ENCODE measurements around the gene ZNF837. TPM values are rescaled to one million over a fixed set of nuclear protein-coding genes. Genes with fewer than 3 reads are reported as not detected.

Gene ZNF837
- total RNA-seq, 1 experiment from 2014 or later = 4.9 TPM

GRCh38 chr19:58380662-58381459 lies at the start of gene ZNF837 (continued):
- peak; percentile 96 for TF ChIP-seq GABPB1 (CRISPR knock-in tag; IDR thresholded peaks at IDR 0.05)
- peak; percentile 80; the same call in 1 of the 2 replicates for TF ChIP-seq ETV6 (CRISPR knock-in tag; IDR thresholded peaks at IDR 0.05)
- peak; percentile 70 for TF ChIP-seq ESRRA (CRISPR knock-in tag; IDR thresholded peaks at IDR 0.05; ENCODE audit: borderline replicate concordance)
- TF ChIP-seq NFATC4 (CRISPR knock-in tag; IDR thresholded peaks at IDR 0.05) = no peak; the same call in 1 of the 2 replicates
- peak; percentile 72; the same call in 1 of the 2 replicates for TF ChIP-seq ZNF416 (CRISPR knock-in tag; IDR thresholded peaks at IDR 0.05)
- TF ChIP-seq GTF2I (CRISPR knock-in tag; conservative IDR thresholded peaks at IDR 0.05) = no peak
- TF ChIP-seq ZNF263 (CRISPR knock-in tag; IDR thresholded peaks at IDR 0.05; ENCODE audit: low read depth) = peak; percentile 53; the same call in 1 of the 2 replicates
- peak; percentile 90 for TF ChIP-seq ZBTB43 (CRISPR knock-in tag; IDR thresholded peaks at IDR 0.05)
- TF ChIP-seq E2F5 (CRISPR knock-in tag; IDR thresholded peaks at IDR 0.05) = peak; percentile 97
- peak; percentile 82 for TF ChIP-seq SP1 (CRISPR knock-in tag; conservative IDR thresholded peaks at IDR 0.05)
- TF ChIP-seq EMX1 (CRISPR knock-in tag; IDR thresholded peaks at IDR 0.05) = peak; percentile 73; the same call in 1 of the 2 replicates
- peak; percentile 72; the same call in 1 of the 2 replicates for TF ChIP-seq USF1 (CRISPR knock-in tag; IDR thresholded peaks at IDR 0.05)
- peak; percentile 87 for TF ChIP-seq TCF7 (CRISPR knock-in tag; IDR thresholded peaks at IDR 0.05; ENCODE audit: low read depth)
- peak; percentile 68 for TF ChIP-seq USF2 (CRISPR knock-in tag; IDR thresholded peaks at IDR 0.05)
- TF ChIP-seq CREM (CRISPR knock-in tag; IDR thresholded peaks at IDR 0.05) = peak; percentile 90
- no peak for TF ChIP-seq CDX4 (CRISPR knock-in tag; IDR thresholded peaks at IDR 0.05; ENCODE audit: borderline replicate concordance)
- peak; percentile 76; the same call in 1 of the 2 replicates for TF ChIP-seq JUN (CRISPR knock-in tag; IDR thresholded peaks at IDR 0.05)
- no peak for TF ChIP-seq NR3C1 (CRISPR knock-in tag; conservative IDR thresholded peaks at IDR 0.05; ENCODE audit: low read depth)
- 0 out of 2 replicates have a peak, but pooled peaks have one; percentile 56 for TF ChIP-seq TEAD1 (CRISPR knock-in tag; IDR thresholded peaks at IDR 0.05)
- TF ChIP-seq HMGA2 (CRISPR knock-in tag; IDR thresholded peaks at IDR 0.05) = no peak
- no peak for TF ChIP-seq RELA (CRISPR knock-in tag; IDR thresholded peaks at IDR 0.05; ENCODE audit: borderline replicate concordance)
- no peak for TF ChIP-seq JAZF1 (CRISPR knock-in tag; IDR thresholded peaks at IDR 0.05)
- 0 out of 2 replicates have a peak, but pooled peaks have one; percentile 58 for TF ChIP-seq ERG (CRISPR knock-in tag; IDR thresholded peaks at IDR 0.05)
- peak; percentile 89 for TF ChIP-seq MAX (CRISPR knock-in tag; IDR thresholded peaks at IDR 0.05)
- TF ChIP-seq FOXP1 (CRISPR knock-in tag; IDR thresholded peaks at IDR 0.05; ENCODE audit: borderline replicate concordance) = peak; percentile 87
- TF ChIP-seq ZNF281 (CRISPR knock-in tag; IDR thresholded peaks at IDR 0.05) = 0 out of 2 replicates have a peak, but pooled peaks have one; percentile 51
- peak; percentile 85 for TF ChIP-seq ATF1 (CRISPR knock-in tag; IDR thresholded peaks at IDR 0.05)
- no peak for TF ChIP-seq NR1H2 (CRISPR knock-in tag; IDR thresholded peaks at IDR 0.05)
- peak; percentile 85; the same call in 1 of the 2 replicates for TF ChIP-seq ELF4 (CRISPR knock-in tag; IDR thresholded peaks at IDR 0.05; ENCODE audit: low read depth)
- peak; percentile 84 for TF ChIP-seq NFE2L1 (CRISPR knock-in tag; IDR thresholded peaks at IDR 0.05)
